K562 (cell line): ENCODE results near the gene OGDH. TPM values are rescaled to one million over a fixed set of nuclear protein-coding genes. Genes with fewer than 3 reads are reported as not detected.

ENCODE experiments used
- ATAC-seq: fragments of 200-7000 bp; cut with Tn5 transposase; 3 replicates; pipeline ENCODE4 v1.9.1; 2020; ENCODE audit warnings: moderate library complexity
- BruUV-seq: library from RNA; stranded (reverse); fragments of 400-500 nt; replicated peaks from 2 replicates; lab custom pipeline; 2021; lab: Mats Ljungman, UMichigan
- CTCF ChIA-PET: fragments of 300-600 bp; formaldehyde crosslinking; extraction: SDS; loops from one replicate; lab custom pipeline; 2021; ENCODE audit warnings: low intra/inter-chr PET ratio; lab: Yijun Ruan, JAX
- POLR2A ChIA-PET: fragments of 300-600, 350-650 bp; sonication (Branson Sonifier 250); formaldehyde crosslinking; extraction: SDS; loops from one replicate; lab custom pipeline; 2021; ENCODE audit warnings: antibody characterized with exemption, inconsistent platforms; lab: Yijun Ruan, JAX
- DNase-seq, 4 experiments: peaks; one replicate each; pipeline versions ENCODE4 v3.0.0 to v3.0.0-alpha.2; 2011 to 2018; ENCODE audit warnings: low spot score in 3 of 4, mixed read lengths in 3 of 4; ENCODE audit errors: extremely low read depth in 1 of 4
- FAIRE-seq: peaks from 2 replicates; lab custom pipeline; 2011; peaks lifted over from hg19 to GRCh38; lab: Jason Lieb, UNC
- H2AFZ ChIP-seq: 2 replicates; pipeline ENCODE4 v1.6.0; 2011; ENCODE audit warnings: low read depth, low read length, control low read depth, inconsistent platforms
- H3K27ac ChIP-seq: fragments of 200-600 bp; 3 replicates; pipeline ENCODE4 v1.8.0; 2011; ENCODE audit warnings: low read depth, mild to moderate bottlenecking, control low read depth, inconsistent platforms, low read length, moderate library complexity, mixed read lengths; ENCODE audit errors: extremely low read depth
- H3K27me3 ChIP-seq, 2 experiments: fragments of 300-600 bp in 1 of 2; 2 replicates in 1 of 2; 3 replicates in 1 of 2; pipeline versions ENCODE4 v1.6.0 to v1.8.0; 2011; ENCODE audit warnings: inconsistent platforms in 2 of 2, low read length in 2 of 2, mild to moderate bottlenecking in 1 of 2, mixed read lengths in 1 of 2, moderate library complexity in 1 of 2; ENCODE audit not compliant: control insufficient read depth in 2 of 2, insufficient read depth in 2 of 2
- H3K36me3 ChIP-seq: fragments of 300-600 bp; 3 replicates; pipeline ENCODE4 v1.8.0; 2011; ENCODE audit warnings: mild to moderate bottlenecking, low read length, inconsistent platforms; ENCODE audit not compliant: control insufficient read depth, insufficient read depth
- H3K4me1 ChIP-seq, 2 experiments: fragments of 200-600 bp in 1 of 2; replicated peaks in 1 of 2; 2 replicates in 1 of 2; 3 replicates in 1 of 2; pipeline versions ENCODE4 v1.5.1 to v1.8.0; 2011; ENCODE audit warnings: inconsistent platforms in 2 of 2, low read length in 2 of 2, mild to moderate bottlenecking in 1 of 2, mixed read lengths in 1 of 2, moderate library complexity in 1 of 2; ENCODE audit not compliant: control insufficient read depth in 2 of 2, insufficient read depth in 2 of 2
- H3K4me2 ChIP-seq: 2 replicates; pipeline ENCODE4 v1.6.1; 2011; ENCODE audit warnings: low read length, control low read depth, inconsistent platforms, mixed read lengths; ENCODE audit not compliant: insufficient read depth
- H3K4me3 ChIP-seq: fragments of 200-600 bp; sonication (generic), shearing (Covaris generic); 2 replicates; pipeline ENCODE4 v1.5.1; 2016; ENCODE audit warnings: control low read depth, inconsistent platforms
- H3K79me2 ChIP-seq: fragments of 200-600 bp; 3 replicates; pipeline ENCODE4 v1.8.0; 2011; ENCODE audit warnings: low read length, inconsistent platforms; ENCODE audit not compliant: control insufficient read depth, insufficient read depth
- H3K9ac ChIP-seq, 2 experiments: 2 replicates each; pipeline versions ENCODE4 v1.6.0 to v1.6.1; 2011; ENCODE audit warnings: low read depth in 2 of 2, low read length in 2 of 2, control low read depth in 1 of 2, inconsistent platforms in 1 of 2, mild to moderate bottlenecking in 1 of 2, mixed read lengths in 1 of 2; ENCODE audit not compliant: insufficient read depth in 1 of 2
- H3K9me1 ChIP-seq: one replicate; pipeline ENCODE4 v1.6.0; 2011; ENCODE audit warnings: inconsistent platforms, mild to moderate bottlenecking, low read length, moderate library complexity; ENCODE audit not compliant: control insufficient read depth, insufficient read depth
- H3K9me3 ChIP-seq: replicated peaks from 2 replicates; pipeline ENCODE4 v1.5.1; 2011; ENCODE audit warnings: low read depth, low read length, inconsistent platforms; ENCODE audit not compliant: control insufficient read depth, insufficient read depth
- H4K20me1 ChIP-seq: replicated peaks from 2 replicates; pipeline ENCODE4 v1.6.1; 2011; ENCODE audit warnings: low read length, inconsistent platforms, mixed read lengths; ENCODE audit not compliant: control insufficient read depth, insufficient read depth
- BACH1 ChIP-seq: fragments of 200-800 bp; sonication (Bioruptor generic); IDR thresholded peaks from 2 replicates; pipeline ENCODE4 v1.6.1; 2016; ENCODE audit warnings: missing genetic modification characterization, missing compliant biosample characterization
- BCL6 ChIP-seq: fragments of 250-450 bp; sonication (Bioruptor Pico); IDR thresholded peaks from 2 replicates; pipeline ENCODE4 v1.4.0; 2020
- BCOR ChIP-seq: fragments of 450-650 bp; IDR thresholded peaks from 2 replicates; pipeline ENCODE4 v1.6.1; 2016
- CC2D1A ChIP-seq: fragments of 450-650 bp; IDR thresholded peaks from 2 replicates; pipeline ENCODE4 v1.6.1; 2017; ENCODE audit warnings: mild to moderate bottlenecking
- GMEB1 ChIP-seq: fragments of 250-450 bp; sonication (Bioruptor Pico); IDR thresholded peaks from 2 replicates; pipeline ENCODE4 v1.4.0; 2020; ENCODE audit warnings: mild to moderate bottlenecking
- GTF2A2 ChIP-seq: IDR thresholded peaks from 2 replicates; pipeline ENCODE4 v1.6.1; 2016; ENCODE audit warnings: mild to moderate bottlenecking, missing genetic modification characterization, missing compliant biosample characterization
- PHF21A ChIP-seq: fragments of 450-650 bp; IDR thresholded peaks from 2 replicates; pipeline ENCODE4 v1.6.1; 2017; ENCODE audit warnings: low read depth, borderline replicate concordance
- RFX1 ChIP-seq: fragments of 450-650 bp; IDR thresholded peaks from 2 replicates; pipeline ENCODE4 v1.6.1; 2016; ENCODE audit warnings: mild to moderate bottlenecking, moderate library complexity
- RUNX1 ChIP-seq: sonication (generic); IDR thresholded peaks from 2 replicates; pipeline ENCODE4 v1.6.1; 2016; ENCODE audit warnings: antibody characterized with exemption, low read depth
- WGBS: fragments of 100-300 bp; shearing (Covaris generic); methylation state at CpG from one replicate; pipeline ENCODE4 v1.1.6; 2016; ENCODE audit warnings: low coverage, mixed read lengths; ENCODE audit not compliant: insufficient coverage; ENCODE audit errors: missing lambda C conversion rate; 5-methylcytosine and 5-hydroxymethylcytosine counted together
- in situ Hi-C: fragments of 300-500 bp; cut with MboI; formaldehyde crosslinking; loops from 4 replicates; pipeline ENCODE4 v1.15.0; 2018; ENCODE audit warnings: inconsistent platforms, mixed read lengths
- intact Hi-C: fragments of 100-400 bp; cut with micrococcal nuclease; formaldehyde crosslinking; loops from 2 replicates; pipeline ENCODE4 v1.14.2; 2022
- polyA plus RNA-seq, 8 experiments: library from polyadenylated mRNA; depleted of rRNA in 4 of 8; stranded (reverse) in 5 of 8; unstranded in 3 of 8; fragments of >200 nt; fragmentation: Nextera tagmentation in 2 of 8; fragmentation: Illumina TruSeq in 1 of 8; extraction: Ambion mirVana in 2 of 8; extraction: Trizol in 1 of 8; gene quantifications; 2 replicates each; pipeline versions ENCODE4 v1.2.1 to v1.2.3, GENCODE V29; 2011 to 2014; ENCODE audit warnings: inconsistent platforms in 1 of 8, missing spikeins in 1 of 8
- total RNA-seq, 7 experiments: library from RNA; depleted of rRNA in 6 of 7; stranded (reverse); fragments of >200 nt in 6 of 7; fragmentation: Illumina TruSeq in 2 of 7; extraction: Trizol in 2 of 7; gene quantifications; 2 replicates each; pipeline versions ENCODE4 v1.2.1 to v1.2.3, GENCODE V29; 2011 to 2021; ENCODE audit warnings: low replicate concordance in 1 of 7

Gene OGDH
- total and polyA plus RNA-seq, 9 of the 15 experiments (the other 6 are each of a cell fraction or from before 2014, with no cell fraction given): 3.1 to 80.3 (median 23.5) TPM

DNA sequence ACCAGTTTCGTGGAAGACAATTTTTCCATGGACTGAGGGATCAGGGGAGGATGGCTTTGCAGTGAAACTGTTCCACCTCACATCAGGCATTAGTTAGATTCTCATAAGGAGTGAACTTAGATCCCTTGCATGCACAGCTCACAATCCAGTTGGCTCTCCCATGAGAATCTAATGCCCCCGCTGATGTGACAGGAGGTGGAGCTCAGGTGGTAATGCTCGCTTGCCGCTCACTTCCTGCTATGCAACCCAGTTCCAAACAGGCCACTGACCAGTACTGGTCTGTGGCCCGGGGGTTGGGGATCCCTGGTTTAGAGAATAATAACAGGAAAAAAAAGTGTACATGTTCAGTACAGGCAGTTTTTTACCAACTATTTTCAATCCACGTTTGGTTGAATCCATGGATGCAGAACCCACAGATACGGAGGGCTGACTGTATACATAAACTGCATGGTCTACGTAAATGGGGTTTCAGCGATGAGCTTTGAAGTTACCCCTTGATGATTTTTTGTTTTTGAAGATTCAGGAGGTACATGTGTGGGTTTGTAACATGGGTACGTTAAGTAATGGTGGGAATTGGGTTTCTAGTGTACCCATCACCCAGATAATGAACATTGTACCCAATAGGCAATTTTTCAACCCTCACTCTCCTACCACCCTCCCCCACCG is 24.5 kb downstream of the OGDH start:
- CTCF ChIA-PET: no interaction called here
- POLR2A ChIA-PET: interaction anchor here (0.7 to 1.3 kb wide), 3 partner anchors 13 to 24 kb away, joined by 3 to 4 read pairs (median 3); no protein-coding TSS in a partner anchor
- 88% methylated on average over 11 of the region's 11 CpGs for WGBS
- peaks cover 44% of the 10 kb centered on the region for H3K36me3 ChIP-seq
- no TSS peak for BruUV-seq
- intact Hi-C loops: no loop called here
- no peak for FAIRE-seq
- H2AFZ ChIP-seq: no peak overlapping the region
- H3K4me2 ChIP-seq: no peak overlapping the region
- H3K4me1 ChIP-seq: peaks cover 19 to 25% of the 10 kb centered on the region in 2 experiments
- peaks cover 19% of the 10 kb centered on the region for H3K79me2 ChIP-seq
- TF ChIP-seq RUNX1: no peak
- no peak for TF ChIP-seq RFX1
- TF ChIP-seq GTF2A2 (tag): no peak
- TF ChIP-seq CC2D1A: no peak
- no peak for TF ChIP-seq PHF21A
- no peak for TF ChIP-seq BCL6
- no peak for TF ChIP-seq BACH1
- TF ChIP-seq BCOR: no peak
- TF ChIP-seq GMEB1 (CRISPR knock-in tag): no peak
- TF ChIP-seq, all 486 proteins: peak for 0
- H3K4me3 ChIP-seq: no peak overlapping the region
- no peaks in the 10 kb centered on the region for H3K9me1 ChIP-seq
- H3K27ac ChIP-seq: no peak overlapping the region
- DNase-seq: no peak
- no peak for ATAC-seq
- H3K9me3 ChIP-seq: no peaks in the 10 kb centered on the region
- H3K27me3 ChIP-seq: no peaks in the 10 kb centered on the region
- H3K9ac ChIP-seq: no peak overlapping the region
- in situ Hi-C loops: no loop called here
- H4K20me1 ChIP-seq: peaks cover 6% of the 10 kb centered on the region; the same call in 1 of the 2 replicates
